Endothelial cell of umbilical vein (primary cell): ENCODE measurements around the gene TMTC1. TPM values are rescaled to one million over a fixed set of nuclear protein-coding genes. Genes with fewer than 3 reads are reported as not detected.

ENCODE experiments used
- BruUV-seq: library from RNA; stranded (reverse); fragments of 400-500 nt; replicated peaks from 2 replicates; lab custom pipeline; 2021; lab: Mats Ljungman, UMichigan
- CTCF ChIA-PET: fragments of 300-600, 350-600 bp; sonication (Branson Sonifier 250); formaldehyde crosslinking; loops from one replicate; lab custom pipeline; 2021; ENCODE audit warnings: antibody characterized with exemption, inconsistent platforms; lab: Charles Lee
- POLR2A ChIA-PET: fragments of 300-600, 350-600 bp; sonication (Branson Sonifier 250); formaldehyde crosslinking; loops from one replicate; lab custom pipeline; 2021; ENCODE audit warnings: antibody characterized with exemption, inconsistent platforms; lab: Charles Lee
- DNase-seq: peaks from one replicate; pipeline ENCODE4 v3.0.0-alpha.2; 2011; ENCODE audit warnings: low read depth, low spot score
- FAIRE-seq: peaks from 2 replicates; lab custom pipeline; 2011; peaks lifted over from hg19 to GRCh38; lab: Jason Lieb, UNC
- H2AFZ ChIP-seq: 2 replicates; pipeline ENCODE4 v1.6.0; 2012; ENCODE audit warnings: low read depth, low read length, control low read depth, inconsistent platforms
- H3K27ac ChIP-seq: 2 replicates; pipeline ENCODE4 v1.5.1; 2011; ENCODE audit warnings: low read depth, mild to moderate bottlenecking, control low read depth, low read length, moderate library complexity; ENCODE audit not compliant: insufficient read depth
- H3K27me3 ChIP-seq, 2 experiments: 2 replicates each; pipeline versions ENCODE4 v1.6.0 to v1.6.1; 2011; ENCODE audit warnings: low read length in 2 of 2, mixed read lengths in 1 of 2; ENCODE audit not compliant: control insufficient read depth in 2 of 2, insufficient read depth in 2 of 2
- H3K36me3 ChIP-seq, 2 experiments: 2 replicates in 1 of 2; 3 replicates in 1 of 2; pipeline ENCODE4 v1.5.1; 2011; ENCODE audit warnings: low read length in 2 of 2, mild to moderate bottlenecking in 1 of 2, moderate library complexity in 1 of 2; ENCODE audit not compliant: control insufficient read depth in 2 of 2, insufficient read depth in 2 of 2; ENCODE audit errors: extremely low read depth in 1 of 2
- H3K4me1 ChIP-seq: 3 replicates; pipeline ENCODE4 v1.5.1; 2011; ENCODE audit warnings: mild to moderate bottlenecking, low read length; ENCODE audit not compliant: control insufficient read depth, insufficient read depth; ENCODE audit errors: extremely low read depth
- H3K4me2 ChIP-seq: 2 replicates; pipeline ENCODE4 v1.6.1; 2011; ENCODE audit warnings: low read length, control low read depth, mixed read lengths; ENCODE audit not compliant: insufficient read depth
- H3K4me3 ChIP-seq, 3 experiments: fragments of 200-600 bp in 1 of 3; sonication (generic), shearing (Covaris generic) in 1 of 3; replicated peaks in 1 of 3; 2 replicates each; pipeline ENCODE4 v1.5.1; 2011 to 2016; ENCODE audit warnings: control low read depth in 3 of 3, low read length in 3 of 3, mild to moderate bottlenecking in 2 of 3, inconsistent platforms in 1 of 3, low read depth in 1 of 3, moderate library complexity in 1 of 3; ENCODE audit not compliant: insufficient read depth in 1 of 3
- H3K79me2 ChIP-seq: 2 replicates; pipeline ENCODE4 v1.6.0; 2012; ENCODE audit warnings: low read length, inconsistent platforms; ENCODE audit not compliant: control insufficient read depth, insufficient read depth
- H3K9ac ChIP-seq: replicated peaks from 2 replicates; pipeline ENCODE3; 2011; ENCODE audit warnings: low read length, control low read depth; ENCODE audit not compliant: insufficient read depth; ENCODE audit errors: extremely low read depth
- H3K9me1 ChIP-seq: replicated peaks from 3 replicates; pipeline ENCODE4 v1.6.0; 2011; ENCODE audit warnings: mild to moderate bottlenecking, low read length; ENCODE audit not compliant: control insufficient read depth, insufficient read depth; ENCODE audit errors: extremely low read depth
- H3K9me3 ChIP-seq: replicated peaks from 2 replicates; pipeline ENCODE4 v1.5.1; 2012; ENCODE audit warnings: low read length, inconsistent platforms; ENCODE audit not compliant: control insufficient read depth, insufficient read depth
- H4K20me1 ChIP-seq: replicated peaks from 2 replicates; pipeline ENCODE3; 2011; ENCODE audit warnings: mild to moderate bottlenecking, low read length; ENCODE audit not compliant: control insufficient read depth, insufficient read depth; ENCODE audit errors: extremely low read depth
- CTCF ChIP-seq, 2 donors: IDR thresholded peaks; 1 replicate in 1 of 2; 2 replicates in 1 of 2; pipeline ENCODE4 v1.5.1; 2011; ENCODE audit warnings: low read length in 2 of 2, mild to moderate bottlenecking in 2 of 2, moderate library complexity in 2 of 2, control low read depth in 1 of 2, inconsistent platforms in 1 of 2, low read depth in 1 of 2; ENCODE audit not compliant: insufficient read depth in 1 of 2; ENCODE audit errors: extremely low read depth in 1 of 2
- EZH2 ChIP-seq: IDR thresholded peaks from 2 replicates; pipeline ENCODE4 v1.6.1; 2012; ENCODE audit warnings: borderline replicate concordance, low read depth, mild to moderate bottlenecking, moderate library complexity, low read length, inconsistent platforms; ENCODE audit not compliant: severe bottlenecking
- GATA2 ChIP-seq: IDR thresholded peaks from 2 replicates; pipeline ENCODE4 v1.7.0; 2011; ENCODE audit warnings: low read depth, mild to moderate bottlenecking, moderate library complexity, mixed read lengths, low read length; ENCODE audit not compliant: insufficient read length, insufficient read depth
- MAX ChIP-seq: IDR thresholded peaks from 2 replicates; pipeline ENCODE4 v1.6.1; 2011; ENCODE audit not compliant: insufficient read depth, insufficient read length
- MYC ChIP-seq: IDR thresholded peaks from one replicate; pipeline ENCODE4 v1.6.1; 2011; ENCODE audit warnings: mild to moderate bottlenecking, low read depth, low read length
- POLR2A ChIP-seq: IDR thresholded peaks from 2 replicates; pipeline ENCODE4 v1.6.1; 2012; ENCODE audit warnings: low read depth, mild to moderate bottlenecking, control low read depth, low read length
- POLR2AphosphoS5 ChIP-seq: IDR thresholded peaks from 2 replicates; pipeline ENCODE4 v1.6.1; 2012; ENCODE audit warnings: low read depth, mild to moderate bottlenecking, control low read depth, low read length, moderate library complexity; ENCODE audit not compliant: insufficient read depth
- dilution Hi-C: fragments of 300-500 bp; cut with MboI; formaldehyde crosslinking; loops from one replicate; pipeline ENCODE4 v1.15.0; 2019; ENCODE audit warnings: low sequenced_read_pairs; ENCODE audit not compliant: extremely low pct_ligation_motif_present
- intact Hi-C: fragments of 100-400 bp; cut with micrococcal nuclease; formaldehyde crosslinking; loops from one replicate; pipeline ENCODE4 v1.10.0; 2022
- polyA plus RNA-seq, 4 experiments: library from polyadenylated mRNA; depleted of rRNA in 3 of 4; stranded (reverse) in 3 of 4; unstranded in 1 of 4; fragments of >200 nt; gene quantifications; 2 replicates each; pipeline versions ENCODE4 v1.2.1 to v1.2.3, GENCODE V29; 2011 to 2012; ENCODE audit warnings: missing spikeins in 1 of 4
- total RNA-seq: library from RNA; stranded (reverse); gene quantifications from 2 replicates; pipeline ENCODE4 v1.2.3, GENCODE V29; 2021

TMTC1 gene
- total and polyA plus RNA-seq, 2 donors (not counting 3 experiments of a cell fraction or from before 2014, with no cell fraction given) = 5.4 to 5.9 TPM

- no peak for TF ChIP-seq POLR2AphosphoS5
- no peak for TF ChIP-seq GATA2
- TF ChIP-seq MAX = no peak
- no peak for TF ChIP-seq EZH2
- Histone ChIP-seq H2AFZ (no peak overlapping the region), H3K27me3 (no peaks in the 10 kb centered on the region), H3K79me2 (no peaks in the 10 kb centered on the region), H3K36me3 (no peaks in the 10 kb centered on the region), H3K4me1 (no peaks in the 10 kb centered on the region), H3K9me1 (no peaks in the 10 kb centered on the region), H4K20me1 (no peaks in the 10 kb centered on the region), H3K27ac (no peak overlapping the region), H3K9ac (no peak overlapping the region), H3K9me3 (no peaks in the 10 kb centered on the region), H3K4me3 (no peak overlapping the region), H3K4me2 (no peak overlapping the region)
- ChIA-PET CTCF (no interaction called here), POLR2A (no interaction called here)
- BruUV-seq = no TSS peak
- intact Hi-C loops = no loop called here
- FAIRE-seq (no peak), DNase-seq (no peak)
- dilution Hi-C loops = no loop called here
These were observed 143.0 kb downstream of the TMTC1 start for GRCh38 chr12:29640589-29641345.

- DNase-seq (no peak), FAIRE-seq (no peak)
- H3K36me3 ChIP-seq = no peaks in the 10 kb centered on the region
- no peaks in the 10 kb centered on the region for H4K20me1 ChIP-seq
- no peak overlapping the region for H3K9ac ChIP-seq
- H3K4me3 ChIP-seq = no peak overlapping the region
- no peaks in the 10 kb centered on the region for H3K27me3 ChIP-seq
- ChIA-PET POLR2A (no interaction called here), CTCF (interaction anchor here (0.9 kb wide), 1 partner anchor 59 kb away, joined by 3 read pairs; no protein-coding TSS in a partner anchor)
- dilution Hi-C loops = no loop called here
- intact Hi-C loops = no loop called here
- TF ChIP-seq POLR2AphosphoS5 (no peak), GATA2 (no peak), MAX (no peak), CTCF (IDR thresholded peaks at IDR 0.05; ENCODE audit: extremely low read depth in 1 of 2, insufficient read depth in 1 of 2, low read depth in 1 of 2, low read length in 2 of 2) (no peak), POLR2A (no peak), MYC (no peak)
- no peaks in the 10 kb centered on the region for H3K4me1 ChIP-seq
- H3K79me2 ChIP-seq = no peaks in the 10 kb centered on the region
- H3K9me1 ChIP-seq = no peaks in the 10 kb centered on the region
- H3K9me3 ChIP-seq = no peaks in the 10 kb centered on the region
- no peak overlapping the region for H3K27ac ChIP-seq
- BruUV-seq = no TSS peak
- H2AFZ ChIP-seq = no peak overlapping the region
- no peak overlapping the region for H3K4me2 ChIP-seq
These were observed 143.7 kb downstream of the TMTC1 start for GRCh38 chr12:29639893-29640495.
